ENCODE data around the gene DNAJC19. TPM values are rescaled to one million over a fixed set of nuclear protein-coding genes. Genes with fewer than 3 reads are reported as not detected.

Gene DNAJC19
- total RNA-seq, 1 experiment from 2014 or later = 56.8 TPM

GRCh38 chr3:180974286-180974685, 15.2 kb downstream of the DNAJC19 start:
- BruUV-seq (replicated peaks) = no TSS peak
- Histone ChIP-seq H3K9me3 (ENCODE audit: control insufficient read depth, insufficient read depth, low read depth, low read length) (no peaks in the 10 kb centered on the region), H3K36me3 (ENCODE audit: control insufficient read depth, insufficient read depth, low read length) (peaks cover 72% of the 10 kb centered on the region), H3K27ac (ENCODE audit: low read length) (no peak overlapping the region), H3K4me1 (ENCODE audit: control insufficient read depth, insufficient read depth, low read length) (no peaks in the 10 kb centered on the region), H3K4me3 (ENCODE audit: low read depth in 2 of 2, low read length in 2 of 2) (no peak overlapping the region), H3K27me3 (ENCODE audit: control insufficient read depth, insufficient read depth, low read length) (no peaks in the 10 kb centered on the region)
- ChIA-PET CTCF (no interaction called here), POLR2A (no interaction called here)
- ATAC-seq (no peak), DNase-seq (ENCODE audit: low read depth, low spot score) (no peak)
- in situ Hi-C loops (cut with HindIII; ENCODE audit: low pct_unique_long_range_greater_than_20kb, low sequenced_read_pairs) (no loop called here), intact Hi-C loops (cut with micrococcal nuclease; ENCODE audit: unreplicated experiment) (no loop called here)
- TF ChIP-seq POLR2AphosphoS5 (IDR thresholded peaks at IDR 0.05; ENCODE audit: low read depth, low read length) = no peak

GRCh38 chr3:180973543-180973942, 16.0 kb downstream of the DNAJC19 start:
- TF ChIP-seq TCF7L2 (IDR thresholded peaks at IDR 0.05; ENCODE audit: low read depth, low read length) = no peak
- TF ChIP-seq REST (IDR thresholded peaks at IDR 0.05; ENCODE audit: insufficient read depth in 1 of 2, low read depth in 2 of 2, low read length in 1 of 2) = no peak
- TF ChIP-seq POLR2AphosphoS5 (IDR thresholded peaks at IDR 0.05; ENCODE audit: low read depth, low read length) = no peak
- no peak for TF ChIP-seq SIN3A (IDR thresholded peaks at IDR 0.05; ENCODE audit: borderline replicate concordance, insufficient read depth, low read depth, low read length)
- TF ChIP-seq CTCF (IDR thresholded peaks at IDR 0.05) = no peak
- ChIA-PET CTCF (no interaction called here), POLR2A (interaction anchor here (0.8 kb wide), 1 partner anchor 15 kb away, joined by 5 read pairs; no protein-coding TSS in a partner anchor)
- H3K4me1 ChIP-seq (ENCODE audit: control insufficient read depth, insufficient read depth, low read length) = no peaks in the 10 kb centered on the region
- no peak overlapping the region for H3K27ac ChIP-seq (ENCODE audit: low read length)
- H3K4me3 ChIP-seq (ENCODE audit: low read depth in 2 of 2, low read length in 2 of 2) = no peak overlapping the region
- in situ Hi-C loops (cut with HindIII; ENCODE audit: low pct_unique_long_range_greater_than_20kb, low sequenced_read_pairs) (no loop called here), intact Hi-C loops (cut with micrococcal nuclease; ENCODE audit: unreplicated experiment) (no loop called here)
- no peak for ATAC-seq
- H3K9me3 ChIP-seq (ENCODE audit: control insufficient read depth, insufficient read depth, low read depth, low read length) = no peaks in the 10 kb centered on the region
- no peak for DNase-seq (ENCODE audit: low read depth, low spot score)
- H3K36me3 ChIP-seq (ENCODE audit: control insufficient read depth, insufficient read depth, low read length) = peaks cover 79% of the 10 kb centered on the region
- no peaks in the 10 kb centered on the region for H3K27me3 ChIP-seq (ENCODE audit: control insufficient read depth, insufficient read depth, low read length)
- BruUV-seq (replicated peaks) = no TSS peak

- Histone ChIP-seq H3K4me1 (ENCODE audit: control insufficient read depth, insufficient read depth, low read length) (no peaks in the 10 kb centered on the region), H3K36me3 (ENCODE audit: control insufficient read depth, insufficient read depth, low read length) (peaks cover 76% of the 10 kb centered on the region), H3K27me3 (ENCODE audit: control insufficient read depth, insufficient read depth, low read length) (no peaks in the 10 kb centered on the region), H3K4me3 (ENCODE audit: low read depth in 2 of 2, low read length in 2 of 2) (no peak overlapping the region), H3K9me3 (ENCODE audit: control insufficient read depth, insufficient read depth, low read depth, low read length) (no peaks in the 10 kb centered on the region), H3K27ac (ENCODE audit: low read length) (no peak overlapping the region)
- in situ Hi-C loops (cut with HindIII; ENCODE audit: low pct_unique_long_range_greater_than_20kb, low sequenced_read_pairs) (no loop called here), intact Hi-C loops (cut with micrococcal nuclease; ENCODE audit: unreplicated experiment) (no loop called here)
- BruUV-seq (replicated peaks) = no TSS peak
- DNase-seq (ENCODE audit: low read depth, low spot score) (no peak), ATAC-seq (no peak)
- no peak for TF ChIP-seq CTCF (IDR thresholded peaks at IDR 0.05)
- TF ChIP-seq POLR2AphosphoS5 (IDR thresholded peaks at IDR 0.05; ENCODE audit: low read depth, low read length) = no peak
- TF ChIP-seq SIN3A (IDR thresholded peaks at IDR 0.05; ENCODE audit: borderline replicate concordance, insufficient read depth, low read depth, low read length) = no peak
- TF ChIP-seq TCF7L2 (IDR thresholded peaks at IDR 0.05; ENCODE audit: low read depth, low read length) = no peak
- TF ChIP-seq REST (IDR thresholded peaks at IDR 0.05; ENCODE audit: insufficient read depth in 1 of 2, low read depth in 2 of 2, low read length in 1 of 2) = no peak
- POLR2A ChIA-PET = no interaction called here
- CTCF ChIA-PET = no interaction called here
Measured at GRCh38 chr3:180970931-180971330, 18.6 kb downstream of the DNAJC19 start.

Measured in Panc1 (cell line).